Measurements from ENCODE around the gene CFAP119. TPM values are rescaled to one million over a fixed set of nuclear protein-coding genes. Genes with fewer than 3 reads are reported as not detected.

Gene CFAP119
- total RNA-seq, 4 donors from 2014 or later: 9.6 to 24.7 (median 15.5) TPM

GRCh38 chr16:30760577-30761426 is 1.1 kb downstream of the CFAP119 start:
- no peak for DNase-seq
- H3K27ac ChIP-seq: peak overlapping the region in 1 of 3 donors; percentile 2
- peaks cover 22 to 24% of the 10 kb centered on the region in 2 donors for H3K4me1 ChIP-seq
- no peaks in the 10 kb centered on the region for H3K9me3 ChIP-seq
- 30 to 65% methylated on average over 11 to 25 of the region's 26 CpGs for WGBS, 2 donors
- H3K4me3 ChIP-seq (replicated peaks in 1 of 3): peak overlapping the region; percentile 36 to 98 (median 41)
- peaks cover 25 to 32% of the 10 kb centered on the region in 2 donors for H3K36me3 ChIP-seq
- intact Hi-C loops (cut with DNase I): no loop called here
- no peaks in the 10 kb centered on the region for H3K27me3 ChIP-seq
- TF ChIP-seq CTCF (IDR thresholded peaks at IDR 0.05) (no peak), POLR2A (IDR thresholded peaks at IDR 0.05) (no peak)

- Histone ChIP-seq H3K9me3 (no peaks in the 10 kb centered on the region), H3K27me3 (no peaks in the 10 kb centered on the region), H3K4me1 (peaks cover 22 to 24% of the 10 kb centered on the region in 2 donors), H3K36me3 (peaks cover 19 to 25% of the 10 kb centered on the region in 2 donors), H3K4me3 (replicated peaks in 1 of 3) (no peak overlapping the region), H3K27ac (no peak overlapping the region)
- WGBS, 2 donors: 89 to 94% methylated on average over 7 of the region's 7 CpGs
- intact Hi-C loops (cut with DNase I): no loop called here
- no peak for DNase-seq
- TF ChIP-seq POLR2A (IDR thresholded peaks at IDR 0.05) (no peak), CTCF (IDR thresholded peaks at IDR 0.05) (no peak)
These were observed 1.8 kb downstream of the CFAP119 start for GRCh38 chr16:30760001-30760559.

- TF ChIP-seq POLR2A (IDR thresholded peaks at IDR 0.05) (no peak), CTCF (IDR thresholded peaks at IDR 0.05) (no peak)
- peaks cover 22 to 24% of the 10 kb centered on the region in 2 donors for H3K4me1 ChIP-seq
- no peak for DNase-seq
- H3K4me3 ChIP-seq (replicated peaks in 1 of 3): no peak overlapping the region
- intact Hi-C loops (cut with DNase I): no loop called here
- H3K27me3 ChIP-seq: no peaks in the 10 kb centered on the region
- H3K9me3 ChIP-seq: no peaks in the 10 kb centered on the region
- H3K27ac ChIP-seq: no peak overlapping the region
- 83 to 96% methylated on average over 10 of the region's 10 CpGs for WGBS, 2 donors
- peaks cover 15 to 16% of the 10 kb centered on the region in 2 donors for H3K36me3 ChIP-seq
These were observed 2.8 kb downstream of the CFAP119 start for GRCh38 chr16:30758988-30759491.

- intact Hi-C loops (cut with DNase I): no loop called here
- Histone ChIP-seq H3K27me3 (no peaks in the 10 kb centered on the region), H3K27ac (no peak overlapping the region), H3K4me3 (replicated peaks in 1 of 3) (no peak overlapping the region), H3K9me3 (no peaks in the 10 kb centered on the region), H3K36me3 (peaks cover 22% of the 10 kb centered on the region in 2 donors), H3K4me1 (peaks cover 9 to 10% of the 10 kb centered on the region in 2 donors)
- no peak for DNase-seq
- 95 to 99% methylated on average over 5 to 7 of the region's 7 CpGs for WGBS, 2 donors
- TF ChIP-seq CTCF (IDR thresholded peaks at IDR 0.05) (no peak), POLR2A (IDR thresholded peaks at IDR 0.05) (no peak)
These were observed 4.5 kb downstream of the CFAP119 start for GRCh38 chr16:30757316-30757715.

- WGBS, 2 donors: 94 to 97% methylated on average over 2 to 11 of the region's 13 CpGs
- H3K4me3 ChIP-seq (replicated peaks in 1 of 3): no peak overlapping the region
These were observed 5.1 kb downstream of the CFAP119 start for GRCh38 chr16:30756781-30757100.

More at GRCh38 chr16:30756781-30757100, 5.1 kb downstream of the CFAP119 start:
- no peak overlapping the region for H3K27ac ChIP-seq
- peaks cover 22% of the 10 kb centered on the region in 2 donors for H3K36me3 ChIP-seq
- no peaks in the 10 kb centered on the region for H3K27me3 ChIP-seq
- TF ChIP-seq CTCF (IDR thresholded peaks at IDR 0.05): no peak
- no peak for TF ChIP-seq POLR2A (IDR thresholded peaks at IDR 0.05)
- H3K9me3 ChIP-seq: no peaks in the 10 kb centered on the region
- intact Hi-C loops (cut with DNase I): no loop called here
- no peak for DNase-seq
- peaks cover 9 to 10% of the 10 kb centered on the region in 2 donors for H3K4me1 ChIP-seq

Data from thyroid gland (tissue), 4 donors.